ENCODE data around the gene IL21R. TPM values are rescaled to one million over a fixed set of nuclear protein-coding genes. Genes with fewer than 3 reads are reported as not detected.
A peak's percentile ranks its signal among the peaks of the same experiment; 100 is the strongest.
"Not testable (repeated sequence)": the region's sequence is repeated elsewhere in the genome, so short reads cannot be mapped to it uniquely, and the experiment has no call there.

Gene IL21R
- total RNA-seq, 1 experiment from 2014 or later = 0.15 TPM

GRCh38 chr16:27444015-27444414 is 42.0 kb downstream of the IL21R start:
- peak; percentile 63 for DNase-seq (ENCODE audit: low read depth)

GRCh38 chr16:27444470-27444869 is 42.5 kb downstream of the IL21R start:
- no peak for DNase-seq (ENCODE audit: low read depth)

- no peak for DNase-seq (ENCODE audit: low read depth)
Observed at GRCh38 chr16:27445502-27446175, 43.7 kb downstream of the IL21R start.

GRCh38 chr16:27446721-27447120 is 44.7 kb downstream of the IL21R start:
- no peak for DNase-seq (ENCODE audit: low read depth)

- DNase-seq (ENCODE audit: low read depth) = no peak
Observed at GRCh38 chr16:27447301-27447700, 45.3 kb downstream of the IL21R start.

- no peak for DNase-seq (ENCODE audit: low read depth)
Observed at GRCh38 chr16:27448532-27449433, 46.8 kb downstream of the IL21R start.

GRCh38 chr16:27449434-27450195 is 47.6 kb downstream of the IL21R start:
- no peak for DNase-seq (ENCODE audit: low read depth)

GRCh38 chr16:27450196-27450549 is 48.2 kb downstream of the IL21R start:
- no peak for DNase-seq (ENCODE audit: low read depth)

GRCh38 chr16:27452569-27453493 is 50.9 kb downstream of the IL21R start:
- DNase-seq (ENCODE audit: low read depth) = no peak

- no peak for DNase-seq (ENCODE audit: low read depth)
Observed at GRCh38 chr16:27453494-27453825, 51.5 kb downstream of the IL21R start.

GRCh38 chr16:27455700-27456099 is 53.7 kb downstream of the IL21R start:
- DNase-seq (ENCODE audit: low read depth) = no peak

GRCh38 chr16:27457605-27457900 is 55.6 kb downstream of the IL21R start:
- not testable (repeated sequence) for DNase-seq (ENCODE audit: low read depth)

- DNase-seq (ENCODE audit: low read depth) = no peak
Observed at GRCh38 chr16:27458258-27458657, 56.3 kb downstream of the IL21R start.

GRCh38 chr16:27458987-27459688 is 57.2 kb downstream of the IL21R start:
- DNase-seq (ENCODE audit: low read depth) = no peak

- no peak for DNase-seq (ENCODE audit: low read depth)
Observed at GRCh38 chr16:27460213-27460612, 58.2 kb downstream of the IL21R start.

- DNase-seq (ENCODE audit: low read depth) = no peak
Observed at GRCh38 chr16:27460663-27461482, 58.9 kb downstream of the IL21R start.

GRCh38 chr16:27461483-27462171 is 59.7 kb downstream of the IL21R start:
- peak; percentile 34 for DNase-seq (ENCODE audit: low read depth)

GRCh38 chr16:27462200-27462845 is 60.3 kb downstream of the IL21R start:
- no peak for DNase-seq (ENCODE audit: low read depth)
